HPDE6-E6E7 (cell line): Measurements from ENCODE around the gene PLPPR4.
"Not testable (repeated sequence)": the region's sequence is repeated elsewhere in the genome, so short reads cannot be mapped to it uniquely, and the experiment has no call there.

Experiments used
- DNase-seq: peaks from one replicate; pipeline ENCODE4 v3.0.0; 2011; ENCODE audit warnings: missing footprints; ENCODE audit errors: extremely low spot score

The PLPPR4 gene

DNA sequence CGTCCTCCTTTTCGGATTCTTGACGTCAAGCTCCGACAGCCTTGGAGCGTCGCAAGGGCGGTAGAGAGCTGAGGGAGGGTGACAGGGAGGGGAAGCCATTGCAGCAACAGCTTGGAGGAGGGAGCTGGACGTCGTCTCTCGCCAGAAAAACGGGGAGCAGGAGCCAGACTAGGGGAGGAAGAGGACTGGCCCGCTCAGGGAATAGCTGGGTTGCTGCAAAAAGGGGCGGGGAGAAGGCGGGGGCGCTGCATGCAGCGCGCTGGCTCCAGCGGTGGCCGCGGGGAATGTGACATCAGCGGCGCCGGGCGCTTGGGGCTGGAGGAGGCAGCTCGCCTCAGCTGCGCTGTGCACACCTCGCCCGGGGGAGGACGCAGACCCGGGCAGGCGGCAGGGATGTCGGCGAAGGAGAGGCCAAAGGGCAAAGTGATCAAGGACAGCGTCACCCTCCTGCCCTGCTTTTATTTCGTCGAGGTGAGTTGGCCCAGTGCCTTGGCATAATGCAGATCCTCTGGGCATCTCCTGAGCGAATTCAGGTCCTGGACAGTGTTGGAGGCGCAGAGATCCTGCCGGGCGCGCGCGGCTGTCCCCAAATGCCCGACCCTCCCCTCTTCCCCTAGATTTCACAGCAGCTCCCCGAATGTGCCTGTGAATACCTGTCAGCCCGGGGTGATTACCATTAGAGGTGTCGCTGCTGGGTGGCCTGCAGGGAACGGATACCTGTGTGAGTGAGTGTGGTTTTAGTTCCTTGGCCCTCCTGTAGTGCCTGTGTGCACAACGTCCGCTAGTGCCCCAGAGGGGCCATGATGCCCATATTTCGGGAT, at the start of gene PLPPR4:
Gene PLPPR4 (plus strand): TSS at position 292 of the 821 bp plus-strand sequence. CDS start 102 bp downstream, at position 394.
- DNase-seq: no peak

GRCh38 chr1:99216956-99217355, 47.3 kb upstream of the PLPPR4 start:
- DNase-seq: no peak

DNA sequence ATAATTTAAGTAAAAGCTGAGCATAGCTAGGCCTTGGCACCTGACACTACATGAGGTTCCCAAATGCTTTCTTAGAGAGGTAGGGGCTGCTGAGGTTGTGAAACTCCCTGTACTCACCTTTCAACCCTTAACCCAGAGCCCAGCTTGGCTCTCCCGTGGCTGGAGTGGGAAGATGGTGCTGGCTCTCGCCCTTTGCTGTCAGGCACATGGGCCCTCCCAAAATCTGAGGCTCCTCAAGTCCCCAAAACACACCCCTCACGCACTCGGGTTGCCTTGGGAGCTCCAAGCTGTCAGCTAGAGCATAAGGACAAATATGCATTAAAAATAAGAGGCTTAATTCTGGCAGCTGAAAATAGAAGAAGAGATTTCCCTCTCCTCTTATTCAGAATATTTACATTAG, 46.7 kb upstream of the PLPPR4 start:
- no peak for DNase-seq

GRCh38 chr1:99218572-99218971, 45.7 kb upstream of the PLPPR4 start:
- DNase-seq: no peak

GRCh38 chr1:99218999-99219398, 45.3 kb upstream of the PLPPR4 start:
- no peak for DNase-seq

DNA sequence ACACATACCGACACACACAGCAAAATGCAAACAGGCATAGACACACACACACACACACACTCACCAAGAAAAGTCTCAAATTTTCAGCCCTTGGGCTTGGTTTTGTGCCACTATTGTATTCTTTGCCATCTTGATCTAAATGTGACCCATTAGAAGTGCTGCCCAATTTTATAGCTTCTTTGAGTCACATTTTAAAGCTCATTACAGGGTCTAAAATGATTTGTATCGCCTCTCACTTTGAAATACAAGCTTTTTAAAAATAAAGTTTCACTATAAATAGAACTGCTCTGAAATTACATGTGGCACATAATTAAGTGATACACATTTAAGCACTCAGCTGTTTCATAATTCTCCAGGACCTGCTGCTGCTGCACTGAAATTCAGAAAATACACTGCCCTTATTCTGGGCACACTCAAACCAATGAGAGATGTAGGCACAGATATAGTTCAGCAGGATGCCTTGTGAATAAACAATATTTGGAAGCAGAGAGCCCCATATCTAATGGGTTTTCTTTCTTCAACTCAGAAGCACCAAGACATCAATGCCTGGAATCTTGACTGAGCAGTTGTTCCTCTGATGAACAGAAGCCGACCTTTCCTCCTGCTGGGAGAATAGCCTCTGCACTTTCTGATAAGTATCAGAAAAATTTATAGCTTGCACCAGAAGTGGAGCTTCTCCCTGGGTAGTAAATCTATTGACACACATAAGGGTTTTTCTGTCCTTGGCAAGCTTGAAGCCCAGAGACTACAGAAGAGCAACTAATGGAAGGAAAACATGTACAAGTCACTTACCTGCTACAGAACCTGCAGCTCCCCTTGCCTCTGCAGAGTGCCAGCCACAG, 37.0 kb upstream of the PLPPR4 start:
- DNase-seq: no peak

GRCh38 chr1:99228153-99228552, 36.1 kb upstream of the PLPPR4 start:
- no peak for DNase-seq

GRCh38 chr1:99229122-99229521, 35.2 kb upstream of the PLPPR4 start:
- no peak for DNase-seq

DNA sequence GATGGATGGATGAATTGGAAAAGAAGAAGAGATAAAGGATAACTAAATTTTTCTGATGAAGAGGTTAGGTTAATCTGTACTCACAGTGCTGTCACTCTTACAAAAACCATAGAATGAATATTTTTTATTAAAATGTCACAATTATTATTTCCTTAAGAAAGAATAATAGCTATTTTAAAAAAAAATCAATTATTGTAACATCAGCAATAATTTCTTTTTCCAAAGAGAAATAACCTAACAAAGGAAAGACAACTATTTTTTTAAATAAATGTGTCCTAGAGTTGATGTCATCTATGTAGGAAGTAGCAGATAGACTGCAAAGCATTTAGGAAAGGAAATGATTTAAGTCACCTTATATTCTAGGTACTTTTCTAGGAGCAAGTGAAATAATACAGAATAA, 33.6 kb upstream of the PLPPR4 start:
- DNase-seq: no peak

- no peak for DNase-seq
Measured at GRCh38 chr1:99232172-99232571, 32.1 kb upstream of the PLPPR4 start.

DNA sequence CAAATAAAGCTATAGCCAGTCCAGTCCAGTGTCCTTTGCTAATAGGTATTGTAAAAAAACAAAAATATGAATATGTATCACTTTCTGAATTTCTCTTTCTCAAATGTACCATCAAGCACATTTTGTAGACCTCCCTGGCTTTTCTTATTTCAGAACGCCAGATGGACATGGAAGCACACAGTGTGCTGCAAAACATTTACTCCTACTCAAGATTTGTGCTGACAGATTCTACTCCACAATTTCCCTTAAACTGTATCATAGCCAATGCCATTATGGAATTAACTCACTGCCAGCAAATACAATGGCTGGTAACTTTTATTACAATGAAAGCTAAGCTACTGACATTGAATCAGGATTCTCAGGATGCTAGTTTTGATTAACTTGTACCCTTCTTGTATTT, 30.8 kb upstream of the PLPPR4 start:
- no peak for DNase-seq

DNA sequence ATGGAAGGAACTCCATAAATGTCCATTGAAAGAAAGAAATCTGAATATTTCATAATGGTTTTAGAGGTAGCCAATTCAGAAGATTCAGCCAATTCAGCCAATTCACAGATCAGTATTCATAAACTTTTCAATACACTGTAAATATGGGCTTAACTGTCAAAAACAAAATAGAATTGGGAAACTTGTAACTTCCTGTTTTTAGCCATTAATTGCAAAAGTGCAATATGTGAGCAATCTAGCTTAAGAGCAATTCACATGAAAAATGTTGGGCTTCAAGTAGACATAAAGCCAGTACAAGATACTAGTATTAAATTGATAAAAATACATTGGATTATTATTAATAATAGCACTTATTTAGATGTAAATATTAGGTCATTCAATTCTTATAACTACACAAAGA, 27.5 kb upstream of the PLPPR4 start:
- DNase-seq: no peak

GRCh38 chr1:99239690-99240089, 24.6 kb upstream of the PLPPR4 start:
- DNase-seq: no peak

DNA sequence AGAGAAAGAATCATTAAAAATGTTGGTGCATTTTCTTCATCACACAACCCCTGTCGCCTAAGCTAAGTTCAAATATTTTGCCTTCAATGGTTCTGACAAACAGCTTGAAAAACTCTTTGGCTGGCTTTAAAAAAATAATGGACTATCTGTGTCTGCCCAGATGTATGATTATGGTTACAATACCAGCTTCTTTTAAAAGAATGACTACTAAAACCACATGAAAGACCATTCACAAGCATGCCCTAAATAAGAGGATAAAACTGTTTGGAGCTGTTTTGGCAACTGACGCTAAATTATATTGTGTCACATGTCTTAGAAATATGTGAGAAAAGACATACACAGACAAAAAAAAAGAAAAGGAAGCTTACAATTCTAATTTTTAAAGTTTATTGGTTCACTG, 23.7 kb upstream of the PLPPR4 start:
- DNase-seq: no peak

DNA sequence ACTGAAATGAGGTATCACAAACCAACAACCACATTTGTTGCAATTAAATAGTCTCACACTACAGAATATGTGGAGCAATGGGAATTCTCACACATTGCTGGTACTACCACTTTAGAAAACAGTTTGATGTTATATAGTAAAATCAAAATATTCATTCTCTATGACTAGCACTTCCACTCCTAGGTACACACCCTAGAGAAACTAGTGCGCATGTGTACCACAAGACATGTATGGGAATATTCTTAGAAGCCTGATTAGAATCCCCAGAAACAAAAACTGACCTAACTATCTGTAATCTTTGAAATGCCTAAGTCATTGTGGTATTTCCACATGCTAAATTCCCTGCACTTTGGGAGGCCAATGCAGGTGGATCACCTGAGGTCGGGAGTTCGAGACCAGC, 18.1 kb upstream of the PLPPR4 start:
- no peak for DNase-seq

GRCh38 chr1:99247199-99247598, 17.1 kb upstream of the PLPPR4 start:
- no peak for DNase-seq

- no peak for DNase-seq
Measured at GRCh38 chr1:99250728-99251127, 13.6 kb upstream of the PLPPR4 start.

DNA sequence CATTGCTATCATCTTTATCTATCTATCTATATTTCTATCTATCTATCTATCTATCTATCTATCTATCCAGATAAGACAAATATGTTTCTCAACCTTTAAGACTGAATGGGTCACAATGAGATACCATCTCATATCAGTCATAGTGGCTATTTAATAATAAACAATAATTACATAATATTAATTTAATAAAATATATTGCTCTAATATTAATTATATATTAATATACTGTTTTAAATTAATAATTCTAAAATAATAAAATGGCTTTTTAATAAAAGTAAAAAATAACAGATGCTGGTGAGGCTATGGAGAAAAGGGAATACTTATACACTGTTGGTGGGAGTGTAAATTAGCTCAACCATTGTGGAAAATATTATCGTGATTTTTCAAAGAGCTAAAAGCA, 13.0 kb upstream of the PLPPR4 start:
- no peak for DNase-seq

- no peak for DNase-seq
Measured at GRCh38 chr1:99252630-99253029, 11.7 kb upstream of the PLPPR4 start.

DNA sequence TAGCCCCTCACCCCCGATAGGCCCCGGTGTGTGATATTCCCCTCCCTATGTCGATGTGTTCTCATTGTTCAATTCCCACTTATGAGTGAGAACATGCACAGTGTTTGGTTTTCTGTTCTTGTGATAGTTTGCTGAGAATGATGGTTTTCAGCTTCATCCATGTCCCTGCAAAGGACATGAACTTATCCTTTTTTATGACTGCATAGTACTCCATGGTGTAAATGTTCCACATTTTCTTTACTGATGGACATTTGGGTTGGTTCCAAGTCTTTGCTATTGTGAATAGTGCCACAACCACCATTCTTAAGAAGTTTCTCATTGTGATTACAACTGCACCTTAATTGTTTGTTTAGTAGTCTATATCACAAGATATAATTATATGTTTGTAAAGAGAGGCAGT, 3.9 kb upstream of the PLPPR4 start:
- DNase-seq: not testable (repeated sequence)

GRCh38 chr1:99265124-99265523, 832 bp downstream of the PLPPR4 start:
- DNase-seq: no peak

DNA sequence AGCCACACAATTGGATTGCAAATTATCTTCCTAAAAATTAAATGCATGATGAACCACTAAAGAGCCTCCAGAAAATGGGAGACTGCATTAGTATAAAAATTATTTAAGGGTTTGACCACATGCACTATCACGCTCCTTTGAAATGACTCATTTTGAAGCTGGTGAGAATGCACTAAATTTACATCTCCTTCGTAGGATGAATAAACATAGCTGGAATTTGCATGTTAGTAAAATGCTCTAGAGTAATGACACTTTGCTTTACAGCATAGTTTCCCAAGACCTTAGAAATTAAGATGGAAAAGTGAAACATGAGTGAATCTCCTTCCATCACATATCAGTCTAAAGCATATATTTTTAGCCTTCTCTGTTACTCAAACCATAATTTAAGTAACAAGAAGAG, 2.4 kb downstream of the PLPPR4 start:
- no peak for DNase-seq

GRCh38 chr1:99268021-99268420, 3.7 kb downstream of the PLPPR4 start:
- no peak for DNase-seq
